Stimulated activated CD4-positive, alpha-beta T cell treated with anti-CD3 and anti-CD28 coated beads, Interleukin-12 subunit alpha, Interleukin-12 subunit beta, amount 100 ng/mL, for 24 hours (primary cell): Measurements from ENCODE around the gene ACP7.

Experiments
- DNase-seq, 2 experiments: peaks; one replicate each; pipeline ENCODE4 v3.0.0-alpha.2; 2020; ENCODE audit warnings: low read depth in 2 of 2

The ACP7 gene

DNA sequence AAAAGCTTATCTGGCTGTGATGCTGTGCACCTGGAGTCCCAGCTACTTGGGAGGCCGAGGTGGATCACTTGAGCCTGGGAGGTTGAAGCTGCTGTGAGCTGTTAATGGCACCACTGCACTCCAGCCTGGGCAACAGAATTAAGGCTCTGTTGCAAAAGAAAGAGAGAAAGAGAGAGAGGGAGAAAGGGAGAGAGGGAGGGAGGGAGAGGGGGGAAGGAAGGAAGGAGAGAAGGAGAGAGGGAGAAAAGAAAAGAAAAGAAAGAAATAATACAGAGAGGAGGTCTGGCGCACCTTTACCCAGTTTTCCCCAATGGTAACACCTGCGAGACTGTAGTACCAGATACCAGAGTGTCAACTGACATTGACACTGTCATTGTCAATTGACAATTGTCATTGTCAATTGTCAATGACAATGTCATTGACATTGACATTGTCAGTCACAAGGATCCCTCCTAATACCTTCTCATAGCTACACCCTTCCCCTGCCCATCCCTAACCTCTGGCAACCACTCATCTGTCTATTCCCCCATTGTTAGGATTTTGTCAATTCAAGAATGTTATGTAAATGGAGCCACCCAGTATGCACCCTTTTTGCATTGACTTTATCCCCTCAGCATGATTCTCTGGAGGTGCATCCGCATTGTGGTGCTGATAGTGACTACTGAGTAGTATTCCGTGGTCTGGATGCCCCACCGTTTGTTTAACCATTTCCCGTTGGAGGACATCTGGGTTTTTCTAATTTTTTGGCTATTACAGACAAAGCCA lies 62.7 kb downstream of the ACP7 start:
- no peak for DNase-seq

- no peak for DNase-seq
These were observed 63.3 kb downstream of the ACP7 start for GRCh38 chr19:39147480-39147879.

- DNase-seq, result no peak
These were observed 64.9 kb downstream of the ACP7 start for GRCh38 chr19:39148939-39149529.

DNA sequence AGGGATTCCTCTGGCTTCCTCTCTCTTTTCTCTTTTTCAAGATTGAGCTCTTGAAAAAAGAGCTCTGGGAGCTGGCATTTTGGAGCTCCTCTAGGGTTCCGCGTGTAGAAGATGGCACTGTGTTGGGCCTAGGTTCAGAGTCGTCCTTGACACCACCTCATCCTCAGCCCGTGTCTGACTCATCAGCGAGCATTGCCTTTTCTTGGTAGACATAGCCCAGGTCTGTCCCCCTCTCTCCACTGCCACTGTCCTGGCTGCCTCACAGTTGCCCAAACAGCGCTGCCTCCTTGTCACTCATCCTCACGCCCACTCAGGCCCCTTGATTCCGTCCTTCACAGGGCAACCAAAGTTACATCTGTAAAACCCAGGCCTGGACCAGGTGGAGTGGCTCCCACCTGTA lies 66.1 kb downstream of the ACP7 start:
- no peak for DNase-seq

GRCh38 chr19:39150807-39151600 lies 66.8 kb downstream of the ACP7 start:
- no peak for DNase-seq

- DNase-seq, result no peak
These were observed 67.9 kb downstream of the ACP7 start for GRCh38 chr19:39152066-39152465.

GRCh38 chr19:39154100-39154628 lies 70.0 kb downstream of the ACP7 start:
- no peak for DNase-seq

DNA sequence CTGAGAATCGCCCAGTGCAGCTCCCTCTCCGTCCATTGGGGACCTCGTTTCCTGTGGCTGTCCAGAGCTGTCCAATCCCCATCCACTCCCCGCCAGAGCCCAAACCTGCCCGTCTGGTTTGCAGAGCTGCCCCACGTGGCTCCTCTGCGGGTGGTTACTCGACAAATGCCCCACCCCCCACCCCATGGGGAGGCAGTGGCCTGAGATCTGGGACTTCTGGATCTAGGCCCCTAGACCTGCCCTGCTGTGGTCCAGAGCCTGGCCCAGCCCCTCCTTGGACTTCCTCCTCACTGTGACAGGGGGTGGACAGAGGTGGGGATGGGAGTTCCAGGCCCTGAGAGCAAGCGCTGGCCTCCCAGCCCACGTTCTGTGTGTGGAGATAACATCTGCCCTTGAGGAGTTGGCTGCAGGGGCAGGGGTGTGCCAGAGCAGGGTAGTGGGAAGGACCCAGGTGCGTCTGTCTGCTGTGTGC lies 70.5 kb downstream of the ACP7 start:
- DNase-seq, result no peak

DNA sequence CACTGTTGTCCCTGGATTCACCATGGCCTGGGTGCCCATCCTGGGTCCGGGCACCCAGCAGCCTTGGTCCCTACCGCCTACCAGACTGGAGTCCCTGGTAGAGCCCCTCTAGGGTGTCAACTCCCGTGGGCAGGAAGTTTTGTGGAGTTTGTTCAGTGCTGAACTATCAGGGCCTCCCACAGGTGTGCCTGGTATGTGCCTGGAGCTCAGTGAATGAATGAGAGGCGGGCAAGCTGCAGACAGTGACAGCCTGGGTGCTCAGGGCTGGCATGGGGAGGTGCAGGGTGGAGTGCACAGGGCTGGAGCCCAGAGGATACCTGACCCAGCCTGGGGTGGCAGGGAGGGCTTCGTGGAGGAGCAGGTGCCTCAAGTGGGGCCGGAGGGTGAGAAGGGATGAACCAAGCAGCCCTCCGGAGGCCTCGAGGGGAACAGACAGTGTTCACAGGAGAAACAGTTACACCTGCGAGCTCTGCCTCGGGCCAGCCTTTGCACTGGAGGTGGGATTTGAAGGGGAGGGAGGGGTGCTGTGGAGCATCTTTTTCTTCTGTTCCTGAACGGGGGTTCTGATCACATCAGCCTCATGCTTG lies 71.0 kb downstream of the ACP7 start:
- no peak for DNase-seq

DNA sequence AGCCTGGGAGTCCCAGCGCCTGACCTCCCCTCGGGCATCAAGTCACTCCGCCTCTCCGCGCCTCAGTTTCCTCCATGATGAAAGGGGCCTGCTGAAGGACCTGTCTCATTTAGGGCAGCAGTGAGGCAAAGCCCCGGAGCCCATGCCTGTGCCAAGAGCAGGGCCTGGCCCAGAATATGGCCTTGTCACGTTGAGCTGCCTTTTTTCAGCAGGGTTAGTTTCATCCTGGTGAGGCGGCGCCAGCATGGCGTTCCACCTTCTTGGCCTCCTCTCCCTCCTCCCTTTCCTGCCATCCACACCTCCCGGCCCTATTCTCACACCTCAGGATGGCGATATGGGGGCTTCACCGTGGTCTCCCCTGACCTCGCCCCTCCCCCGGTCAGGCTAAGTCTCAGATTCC lies 71.6 kb downstream of the ACP7 start:
- DNase-seq, result no peak

DNA sequence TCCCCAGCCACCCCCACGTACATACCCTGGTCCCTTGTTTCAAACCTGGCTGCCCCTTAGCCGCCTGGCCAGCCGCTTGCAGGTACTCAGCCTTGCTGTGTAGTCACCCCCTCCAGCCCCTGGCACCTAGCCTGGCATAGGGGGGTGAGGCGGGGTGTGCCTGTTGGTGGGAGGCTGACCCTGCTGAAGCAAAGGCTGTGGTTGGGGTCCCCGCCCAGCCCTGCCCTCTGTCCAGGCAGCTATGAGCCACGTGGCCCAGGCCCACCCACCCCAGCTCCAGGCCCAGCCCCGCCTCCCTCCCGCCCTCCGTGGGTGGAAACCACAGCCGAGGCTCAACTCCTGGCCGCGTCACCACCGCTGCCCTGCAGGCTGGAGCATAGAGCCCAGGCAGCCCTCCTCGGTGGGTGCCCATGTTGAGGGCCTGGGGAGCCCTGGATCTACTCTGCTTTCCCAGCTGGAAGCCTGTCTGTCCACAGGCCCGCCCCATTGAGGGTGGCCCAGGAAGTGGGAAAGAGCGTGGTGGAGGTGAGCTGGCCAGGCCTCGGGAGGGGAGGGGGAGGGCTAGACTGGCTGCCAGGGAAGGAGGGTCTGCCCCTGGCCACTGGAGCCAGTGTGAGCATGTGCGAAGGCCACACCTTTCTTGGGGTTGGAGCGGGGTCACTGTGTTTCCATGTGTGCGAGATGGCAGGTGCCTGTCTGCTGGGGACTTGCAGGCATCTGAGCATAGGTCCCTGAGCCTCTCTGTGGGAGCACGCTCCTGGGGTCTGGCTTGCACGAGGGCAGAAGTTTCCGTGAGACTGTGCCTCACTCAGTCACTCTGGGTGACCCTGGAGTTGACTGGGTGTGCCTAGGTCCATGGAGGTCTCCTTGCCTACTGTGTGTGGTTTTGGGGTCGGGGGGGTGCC lies 72.4 kb downstream of the ACP7 start:
- no peak for DNase-seq

DNA sequence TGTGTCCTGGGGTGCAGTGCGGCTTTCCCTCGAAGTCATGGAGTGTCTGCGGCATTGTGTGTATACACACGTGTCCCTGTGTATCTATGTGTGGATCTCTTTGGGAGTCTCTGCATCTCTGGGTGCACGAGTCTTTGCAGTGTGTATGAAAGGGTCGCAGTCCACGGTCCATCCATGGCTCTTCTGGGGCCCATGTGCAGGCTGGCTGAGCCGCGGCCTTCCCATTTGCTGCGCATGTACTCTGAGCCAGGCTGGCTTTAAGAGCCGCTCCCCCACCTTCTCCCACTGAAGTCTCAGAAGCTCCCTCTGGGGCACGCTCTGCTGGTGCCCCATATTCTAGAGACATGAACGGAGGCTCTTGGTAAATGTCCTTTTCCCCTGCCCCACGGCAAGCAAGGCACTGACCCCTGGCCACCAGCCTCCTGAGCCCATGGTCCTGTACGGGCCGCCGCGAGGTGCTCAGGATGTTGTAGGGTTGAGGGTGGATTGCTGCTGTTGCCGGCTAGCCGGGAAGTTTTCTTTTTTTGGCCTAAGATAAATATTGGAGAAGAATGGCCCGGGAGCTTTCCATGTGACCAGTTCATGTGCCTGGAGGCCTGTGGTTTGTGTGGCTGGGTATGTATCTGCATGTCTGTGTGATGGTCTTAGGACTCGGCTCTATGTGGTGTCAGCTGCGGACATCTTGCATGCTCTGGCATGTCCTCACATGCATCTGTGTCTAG lies 73.3 kb downstream of the ACP7 start:
- no peak for DNase-seq

GRCh38 chr19:39157997-39158389 lies 73.8 kb downstream of the ACP7 start:
- no peak for DNase-seq

GRCh38 chr19:39158646-39159260 lies 74.6 kb downstream of the ACP7 start:
- no peak for DNase-seq

DNA sequence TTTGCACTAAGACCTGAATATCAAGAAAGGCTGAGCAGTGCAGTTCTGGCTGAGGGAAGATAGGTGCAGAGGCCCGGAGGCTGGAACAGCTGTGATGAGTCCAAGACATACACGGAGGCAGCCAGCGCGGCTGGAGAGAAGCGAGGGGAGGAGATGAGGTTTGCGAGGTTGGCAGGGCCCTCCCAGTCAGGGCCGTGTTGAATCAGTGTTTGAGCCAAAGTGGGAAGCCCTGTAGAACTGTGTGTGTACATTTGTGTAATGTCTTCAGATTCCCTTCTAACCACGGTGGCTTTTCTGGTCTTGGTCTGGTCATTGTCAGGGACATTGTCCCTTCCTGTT lies 76.3 kb downstream of the ACP7 start:
- DNase-seq, result no peak
